ENCODE results near the gene ACTR3. TPM values are rescaled to one million over a fixed set of nuclear protein-coding genes. Genes with fewer than 3 reads are reported as not detected.

Gene ACTR3
- total RNA-seq, 4 donors from 2014 or later: 73.0 to 106 (median 89.7) TPM

- no peaks in the 10 kb centered on the region for H3K4me1 ChIP-seq
- H3K27ac ChIP-seq: no peak overlapping the region
- no peaks in the 10 kb centered on the region for H3K9me3 ChIP-seq
- WGBS, 2 donors: 94 to 95% methylated on average over 3 of the region's 3 CpGs
- no peaks in the 10 kb centered on the region for H3K36me3 ChIP-seq
- H3K27me3 ChIP-seq: no peaks in the 10 kb centered on the region
- DNase-seq (ENCODE audit: low spot score in 2 of 2): no peak
- TF ChIP-seq CTCF (IDR thresholded peaks at IDR 0.05): no peak
- TF ChIP-seq EP300 (IDR thresholded peaks at IDR 0.05): no peak
- TF ChIP-seq POLR2A (IDR thresholded peaks at IDR 0.05): no peak
- H3K4me3 ChIP-seq: no peak overlapping the region
Observed at GRCh38 chr2:114006460-114006859, 116.6 kb downstream of the ACTR3 start.

GRCh38 chr2:114007436-114007835 lies 117.5 kb downstream of the ACTR3 start:
- Histone ChIP-seq H3K9me3 (no peaks in the 10 kb centered on the region), H3K36me3 (no peaks in the 10 kb centered on the region), H3K4me1 (no peaks in the 10 kb centered on the region), H3K27ac (no peak overlapping the region), H3K27me3 (no peaks in the 10 kb centered on the region), H3K4me3 (no peak overlapping the region)
- no peak for DNase-seq (ENCODE audit: low spot score in 2 of 2)
- TF ChIP-seq EP300 (IDR thresholded peaks at IDR 0.05) (no peak), CTCF (IDR thresholded peaks at IDR 0.05) (no peak), POLR2A (IDR thresholded peaks at IDR 0.05) (no peak)
- 88 to 96% methylated on average over 3 of the region's 3 CpGs for WGBS, 2 donors

GRCh38 chr2:114008720-114009119 lies 118.8 kb downstream of the ACTR3 start:
- Histone ChIP-seq H3K4me3 (no peak overlapping the region), H3K27me3 (no peaks in the 10 kb centered on the region), H3K27ac (no peak overlapping the region), H3K4me1 (no peaks in the 10 kb centered on the region), H3K9me3 (no peaks in the 10 kb centered on the region), H3K36me3 (no peaks in the 10 kb centered on the region)
- TF ChIP-seq CTCF (IDR thresholded peaks at IDR 0.05): no peak
- no peak for TF ChIP-seq POLR2A (IDR thresholded peaks at IDR 0.05)
- TF ChIP-seq EP300 (IDR thresholded peaks at IDR 0.05): no peak
- WGBS, 2 donors: 75 to 78% methylated on average over 4 of the region's 4 CpGs
- DNase-seq (ENCODE audit: low spot score in 2 of 2): no peak

- H3K27ac ChIP-seq: no peak overlapping the region
- no peak overlapping the region for H3K4me3 ChIP-seq
- 52 to 54% methylated on average over 7 of the region's 7 CpGs for WGBS, 2 donors
- no peaks in the 10 kb centered on the region for H3K9me3 ChIP-seq
- no peaks in the 10 kb centered on the region for H3K36me3 ChIP-seq
- H3K27me3 ChIP-seq: no peaks in the 10 kb centered on the region
- H3K4me1 ChIP-seq: no peaks in the 10 kb centered on the region
- TF ChIP-seq CTCF (IDR thresholded peaks at IDR 0.05) (no peak), POLR2A (IDR thresholded peaks at IDR 0.05) (no peak), EP300 (IDR thresholded peaks at IDR 0.05) (no peak)
- DNase-seq (ENCODE audit: low spot score in 2 of 2): no peak
Observed at GRCh38 chr2:114009205-114009944, 119.5 kb downstream of the ACTR3 start.

- TF ChIP-seq EP300 (IDR thresholded peaks at IDR 0.05): no peak
- no peak for TF ChIP-seq CTCF (IDR thresholded peaks at IDR 0.05)
- no peak for TF ChIP-seq POLR2A (IDR thresholded peaks at IDR 0.05)
- H3K4me1 ChIP-seq: no peaks in the 10 kb centered on the region
- no peak for DNase-seq (ENCODE audit: low spot score in 2 of 2)
- H3K4me3 ChIP-seq: no peak overlapping the region
- no peaks in the 10 kb centered on the region for H3K9me3 ChIP-seq
- WGBS, 2 donors: 72 to 75% methylated on average over 2 of the region's 2 CpGs
- no peaks in the 10 kb centered on the region for H3K36me3 ChIP-seq
- H3K27ac ChIP-seq: no peak overlapping the region
- no peaks in the 10 kb centered on the region for H3K27me3 ChIP-seq
Observed at GRCh38 chr2:114010001-114010400, 120.1 kb downstream of the ACTR3 start.
